Kidney epithelial cell (primary cell): ENCODE measurements around the gene ITGA3. TPM values are rescaled to one million over a fixed set of nuclear protein-coding genes. Genes with fewer than 3 reads are reported as not detected.

Source experiments
- DNase-seq: peaks from one replicate; pipeline ENCODE4 v3.0.0-alpha.2; 2010; ENCODE audit warnings: low read depth
- H3K27me3 ChIP-seq: 2 replicates; pipeline ENCODE4 v1.6.0; 2011; ENCODE audit warnings: low read length; ENCODE audit not compliant: control insufficient read depth, insufficient read depth
- H3K36me3 ChIP-seq: 2 replicates; pipeline ENCODE4 v1.5.1; 2011; ENCODE audit warnings: low read length; ENCODE audit not compliant: control insufficient read depth, insufficient read depth
- H3K4me3 ChIP-seq: 2 replicates; pipeline ENCODE4 v1.5.1; 2011; ENCODE audit warnings: low read depth, mild to moderate bottlenecking, control low read depth, low read length
- CTCF ChIP-seq: IDR thresholded peaks from 2 replicates; pipeline ENCODE4 v1.5.1; 2011; ENCODE audit warnings: mild to moderate bottlenecking, moderate library complexity, low read length, control low read depth, inconsistent platforms; ENCODE audit not compliant: insufficient read depth, poor library complexity, severe bottlenecking
- total RNA-seq: library from RNA; depleted of rRNA; stranded (reverse); fragments of >200 nt; gene quantifications from 2 replicates; pipeline ENCODE4 v1.2.3, GENCODE V29; 2015

Gene ITGA3
- total RNA-seq, 1 donor from 2014 or later = 1,029 TPM

- no peak for TF ChIP-seq CTCF
- Histone ChIP-seq H3K36me3 (no peaks in the 10 kb centered on the region), H3K4me3 (no peak overlapping the region), H3K27me3 (no peaks in the 10 kb centered on the region)
- DNase-seq = no peak
Observed at GRCh38 chr17:50024808-50025207, 31.1 kb upstream of the ITGA3 start.

GRCh38 chr17:50026046-50026675, 29.7 kb upstream of the ITGA3 start:
- Histone ChIP-seq H3K4me3 (no peak overlapping the region), H3K27me3 (no peaks in the 10 kb centered on the region), H3K36me3 (no peaks in the 10 kb centered on the region)
- no peak for TF ChIP-seq CTCF
- no peak for DNase-seq

GRCh38 chr17:50026837-50027171, 29.1 kb upstream of the ITGA3 start:
- no peaks in the 10 kb centered on the region for H3K27me3 ChIP-seq
- H3K36me3 ChIP-seq = no peaks in the 10 kb centered on the region
- H3K4me3 ChIP-seq = peak overlapping the region; percentile 41
- TF ChIP-seq CTCF = peak; percentile 89
- DNase-seq = no peak

GRCh38 chr17:50027172-50027880, 28.6 kb upstream of the ITGA3 start:
- H3K36me3 ChIP-seq = no peaks in the 10 kb centered on the region
- TF ChIP-seq CTCF = no peak
- peak; percentile 94 for DNase-seq
- no peaks in the 10 kb centered on the region for H3K27me3 ChIP-seq
- peak overlapping the region; percentile 41 for H3K4me3 ChIP-seq

- no peak overlapping the region for H3K4me3 ChIP-seq
- peak; percentile 94 for DNase-seq
- TF ChIP-seq CTCF = peak; percentile 2
- no peaks in the 10 kb centered on the region for H3K27me3 ChIP-seq
- no peaks in the 10 kb centered on the region for H3K36me3 ChIP-seq
Observed at GRCh38 chr17:50027881-50028735, 27.8 kb upstream of the ITGA3 start.
